GM19463 (cell line): ENCODE measurements around the gene RAPSN.

Source experiments
- ATAC-seq: cut with Tn5 transposase; IDR thresholded peaks from one replicate; pipeline ENCODE4 v1.9.1; 2021; ENCODE audit warnings: mild to moderate bottlenecking, moderate library complexity; ENCODE audit not compliant: unreplicated experiment

The RAPSN gene

DNA sequence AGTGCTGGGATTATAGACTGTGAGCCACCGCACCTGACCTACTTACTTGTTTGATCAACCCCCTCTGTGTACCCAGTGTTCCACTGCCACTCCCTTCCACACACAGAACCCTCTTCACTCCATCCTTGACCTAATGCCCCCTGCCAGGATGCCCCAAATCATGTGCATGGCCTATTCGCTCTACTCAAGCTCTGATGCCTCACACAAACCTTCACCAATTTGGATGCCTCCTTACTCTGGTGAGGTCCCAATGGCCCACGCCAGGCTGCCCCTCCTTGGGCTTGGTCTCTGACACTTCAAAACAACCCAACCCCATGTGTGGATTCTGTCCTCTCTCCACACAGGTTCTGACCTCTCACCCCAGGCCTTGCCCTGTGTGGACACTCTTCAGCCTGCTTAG is 13.2 kb downstream of the RAPSN start:
- ATAC-seq, result no peak

DNA sequence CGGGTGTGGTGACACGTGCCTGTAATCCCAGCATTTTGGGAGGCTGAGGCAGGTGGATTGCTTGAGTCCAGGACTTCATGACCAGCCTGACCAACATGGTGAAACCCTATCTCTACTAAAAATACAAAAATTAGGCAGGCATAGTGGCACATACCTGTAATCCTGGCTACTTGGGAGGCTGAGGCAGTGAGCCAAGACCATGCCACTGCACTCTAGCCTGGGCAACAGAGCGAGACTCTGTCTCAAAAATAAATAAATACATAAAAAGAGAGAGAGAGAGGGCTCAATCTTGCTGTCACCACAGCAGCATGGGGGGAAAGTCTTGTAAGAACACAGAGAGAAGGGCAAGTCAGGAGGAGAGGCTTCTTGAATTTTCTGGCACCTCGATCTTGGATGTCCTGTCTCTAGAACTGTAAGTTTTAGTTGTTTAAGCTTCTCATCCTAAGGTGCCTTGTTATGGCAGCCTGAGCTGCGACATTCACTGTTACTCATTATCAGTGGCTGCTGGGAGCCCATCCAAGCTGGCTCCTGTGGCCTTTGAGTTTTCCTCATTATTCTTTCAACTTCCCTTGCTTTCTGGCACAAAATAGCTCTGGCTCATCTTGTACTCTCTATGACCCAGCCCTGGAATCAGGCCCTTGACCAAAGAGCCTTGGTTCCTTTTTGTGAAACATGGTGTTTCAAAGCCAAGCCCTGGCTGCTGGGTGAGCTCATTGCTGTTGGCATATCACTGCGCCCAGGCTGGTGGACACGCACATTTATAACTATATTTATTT is 14.7 kb downstream of the RAPSN start:
- no peak for ATAC-seq

DNA sequence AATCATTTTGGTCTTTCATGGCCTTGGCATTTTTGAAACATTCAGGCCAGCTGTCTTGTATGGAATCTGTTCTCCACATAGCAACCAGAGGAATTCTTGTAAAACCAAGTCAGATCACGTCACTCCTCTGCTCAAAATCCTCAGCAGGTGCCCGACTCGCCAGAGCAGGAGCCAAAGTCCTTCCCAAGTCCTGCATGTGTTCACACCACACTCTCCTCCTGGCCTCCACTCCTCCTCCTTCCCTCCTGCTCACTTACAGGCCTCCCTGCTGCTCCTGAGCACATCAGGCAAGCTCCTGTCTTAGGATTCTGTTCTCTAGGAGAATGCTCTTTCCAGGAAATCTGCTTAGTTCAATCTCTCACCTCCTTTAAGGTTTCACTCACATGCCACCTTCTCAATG is 15.8 kb downstream of the RAPSN start:
- no peak for ATAC-seq

DNA sequence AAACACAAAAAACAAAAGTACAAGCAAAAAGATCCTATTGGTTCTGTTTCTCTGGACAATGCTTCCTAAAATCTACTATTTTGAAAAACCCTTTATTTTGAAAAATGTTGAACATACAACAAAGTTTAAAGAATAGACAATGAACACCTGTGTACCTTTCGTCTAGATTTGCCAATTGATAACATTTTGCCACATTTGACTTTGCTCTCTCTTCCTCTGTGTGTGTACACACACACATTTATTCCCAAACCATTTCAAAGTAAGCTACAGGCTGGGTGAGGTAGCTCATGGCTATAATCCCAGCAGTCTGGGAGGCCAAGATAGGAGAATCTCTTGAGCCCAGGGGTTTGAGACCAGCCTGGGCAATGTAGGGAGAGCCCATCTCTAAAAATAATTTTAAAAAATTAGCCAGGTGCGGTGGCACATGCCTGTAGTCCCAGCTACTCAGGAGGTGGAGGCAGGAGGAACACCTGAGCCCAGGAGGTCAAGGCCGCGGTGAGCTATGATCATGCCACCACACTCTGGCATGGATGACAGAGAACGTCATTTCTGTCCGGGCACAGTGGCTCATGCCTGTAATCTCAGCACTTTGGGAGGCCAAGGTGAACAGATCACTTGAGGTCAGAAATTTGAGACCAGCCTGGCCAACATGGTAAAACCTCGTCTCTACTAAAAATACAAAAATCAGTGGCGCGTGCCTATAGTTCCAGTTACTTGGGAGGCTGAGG is 17.4 kb downstream of the RAPSN start:
- no peak for ATAC-seq

DNA sequence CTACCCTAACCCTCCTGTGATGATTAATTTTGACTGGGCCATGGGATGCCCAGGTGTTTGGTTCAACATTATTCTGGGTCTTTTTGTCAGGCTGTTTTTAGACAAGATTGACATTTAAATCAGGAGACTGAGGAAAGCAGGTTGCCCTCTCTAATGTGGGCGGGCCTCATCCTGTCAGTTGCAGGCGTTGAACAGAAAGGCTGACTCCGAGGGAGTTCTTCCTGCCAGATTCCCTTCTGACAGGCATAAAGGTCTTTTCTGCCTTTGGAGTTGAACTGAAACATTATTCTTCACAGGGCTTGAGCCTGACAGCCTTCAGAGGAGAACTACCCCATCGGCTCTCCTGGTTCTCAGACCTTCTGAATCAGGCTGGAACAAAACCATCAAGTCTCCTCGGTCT is 18.4 kb downstream of the RAPSN start:
- no peak for ATAC-seq

DNA sequence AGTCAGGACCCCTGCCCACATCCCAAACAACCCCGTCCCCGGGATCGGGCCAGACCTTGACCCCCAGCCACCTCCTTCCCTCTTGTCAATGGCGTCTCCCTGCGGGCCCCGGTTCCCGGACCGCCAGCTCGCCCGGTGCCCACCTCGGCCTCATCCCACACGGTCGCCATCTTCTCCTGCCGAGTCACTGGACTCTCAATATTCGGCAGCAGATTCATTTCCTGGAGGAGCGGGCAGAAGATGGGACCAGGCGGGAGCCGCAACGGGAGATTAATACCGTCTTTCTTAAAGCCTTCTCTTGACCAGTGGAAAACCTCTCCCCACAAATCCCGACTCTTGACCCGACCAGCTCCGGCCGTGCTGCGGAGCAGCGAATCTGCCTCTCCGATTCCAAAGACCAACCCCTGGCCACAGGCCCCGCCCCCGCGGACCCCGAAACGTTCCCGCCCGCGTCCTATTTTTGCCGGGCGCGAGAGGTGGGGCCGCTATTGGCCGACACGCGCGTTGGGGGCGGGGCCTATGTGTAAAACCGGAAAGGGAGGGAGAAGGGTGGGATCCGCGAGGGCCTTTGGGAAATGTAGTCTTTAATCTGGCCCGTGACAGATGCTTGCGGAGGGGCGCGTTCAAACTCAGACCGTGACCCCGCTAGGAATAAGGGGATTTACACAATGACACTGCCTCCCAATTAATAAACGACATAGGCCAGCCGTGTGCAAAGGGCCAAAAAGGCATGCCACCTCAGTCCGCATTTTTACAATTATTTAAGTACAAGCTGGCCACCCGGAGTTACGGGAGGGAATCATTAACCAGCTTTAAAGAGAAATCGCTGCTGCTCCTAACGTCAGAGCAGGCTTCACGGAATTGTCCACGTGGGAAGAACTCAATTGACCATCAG is 22.6 kb downstream of the RAPSN start, which contains the start of gene PSMC3:
Gene PSMC3 (minus strand): TSS at position 378 of the 895 bp plus-strand sequence. CDS start 160 bp downstream, at position 218.
- peak; percentile 91 for ATAC-seq

DNA sequence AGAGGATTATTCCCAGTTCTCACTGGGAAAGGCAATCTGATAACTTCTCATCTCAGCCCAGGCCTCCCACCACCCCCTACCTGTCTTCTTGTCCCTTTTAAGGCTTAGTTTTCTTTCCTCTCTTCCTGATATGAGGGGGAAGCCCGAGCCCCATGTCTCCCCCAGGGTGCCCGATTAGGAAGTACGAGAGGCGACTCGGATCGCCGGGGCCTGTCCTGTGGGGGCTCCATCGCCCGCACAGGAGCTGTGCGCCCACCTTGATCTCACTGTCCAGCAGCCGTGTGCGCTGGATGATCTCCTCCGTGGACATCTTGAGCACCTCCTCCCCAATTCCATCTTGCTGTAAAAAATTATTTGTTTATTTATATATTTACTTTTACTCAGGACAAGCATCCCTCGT is 23.3 kb downstream of the RAPSN start:
- no peak for ATAC-seq

DNA sequence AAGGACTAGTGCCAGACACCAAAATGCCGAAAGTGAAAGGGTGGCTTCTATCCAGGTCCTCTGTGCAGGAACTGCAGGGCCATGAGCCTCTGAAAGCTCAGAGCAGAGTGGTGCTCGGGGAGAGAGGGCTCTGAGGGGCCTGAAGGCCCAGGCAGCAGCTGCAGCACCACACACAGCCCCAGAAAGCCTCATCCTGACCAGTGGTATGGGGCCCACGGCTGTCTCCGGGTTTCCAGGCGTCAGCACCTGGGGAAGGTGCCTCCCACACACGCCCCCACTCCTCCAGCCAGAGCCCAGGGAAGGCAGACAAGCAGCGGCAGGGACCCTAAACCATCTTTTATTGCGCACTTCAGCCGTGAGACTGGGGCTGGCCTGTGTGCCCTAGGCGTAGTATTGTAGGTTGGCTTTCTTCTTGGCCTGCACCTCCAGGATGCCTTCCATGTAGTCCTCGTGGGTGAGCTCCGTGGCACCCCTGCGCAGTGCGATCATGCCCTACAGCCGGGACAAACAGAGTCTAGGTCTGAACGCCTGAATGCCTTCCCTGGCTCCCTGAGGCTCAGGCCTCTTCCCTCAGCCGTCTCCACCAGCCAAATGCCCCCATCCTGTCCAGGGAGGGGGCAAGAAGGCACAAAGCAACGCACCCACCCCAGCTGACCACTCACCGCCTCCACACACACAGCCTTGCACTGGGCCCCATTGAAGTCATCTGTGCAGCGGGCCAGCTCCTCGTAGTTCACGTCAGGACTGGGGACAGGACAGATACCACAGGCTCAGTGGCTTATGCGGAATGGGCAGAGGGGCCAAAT is 30.3 kb downstream of the RAPSN start:
- no peak for ATAC-seq

DNA sequence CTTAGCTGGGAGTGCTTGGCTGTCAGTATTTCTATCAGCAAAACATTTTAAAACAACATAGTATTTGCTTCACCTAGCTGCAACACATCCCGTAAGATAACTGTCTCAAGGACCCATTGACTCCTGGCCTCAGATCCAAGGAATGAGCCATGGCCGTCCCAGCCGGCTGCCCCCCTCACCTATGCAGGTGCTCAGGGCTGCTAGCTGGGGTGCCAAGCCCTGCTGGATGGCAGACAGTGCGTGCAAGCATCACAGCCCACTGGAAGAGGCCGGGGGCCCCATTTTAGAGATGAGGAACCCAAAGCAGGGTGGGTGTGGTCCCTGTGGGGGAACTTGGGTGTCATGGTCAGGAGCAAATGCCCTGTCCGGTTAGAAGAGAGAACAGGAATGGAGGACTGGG is 31.2 kb downstream of the RAPSN start:
- no peak for ATAC-seq

DNA sequence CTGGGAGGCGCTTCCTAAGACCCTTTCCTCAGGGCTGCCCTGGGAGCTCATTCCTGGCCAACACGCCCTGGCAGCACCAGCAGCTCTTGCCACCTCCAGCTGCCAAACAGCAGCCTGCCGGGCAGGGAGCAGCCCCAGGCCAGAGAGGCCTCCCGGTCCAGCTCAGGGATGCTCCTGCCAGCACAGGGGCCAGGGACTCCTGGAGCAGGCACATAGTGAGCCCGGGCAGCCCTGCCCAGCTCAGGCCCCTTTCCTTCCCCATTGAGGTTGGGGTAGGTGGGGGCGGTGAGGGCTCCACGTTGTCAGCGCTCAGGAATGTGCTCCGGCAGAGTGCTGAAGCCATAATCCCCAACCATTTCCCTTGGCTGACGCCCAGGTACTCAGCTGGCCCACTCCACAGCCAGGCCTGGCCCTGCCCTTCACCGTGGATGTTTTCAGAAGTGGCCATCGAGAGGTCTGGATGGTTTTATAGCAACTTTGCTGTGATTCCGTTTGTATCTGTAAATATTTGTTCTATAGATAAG is 32.9 kb downstream of the RAPSN start:
- no peak for ATAC-seq

DNA sequence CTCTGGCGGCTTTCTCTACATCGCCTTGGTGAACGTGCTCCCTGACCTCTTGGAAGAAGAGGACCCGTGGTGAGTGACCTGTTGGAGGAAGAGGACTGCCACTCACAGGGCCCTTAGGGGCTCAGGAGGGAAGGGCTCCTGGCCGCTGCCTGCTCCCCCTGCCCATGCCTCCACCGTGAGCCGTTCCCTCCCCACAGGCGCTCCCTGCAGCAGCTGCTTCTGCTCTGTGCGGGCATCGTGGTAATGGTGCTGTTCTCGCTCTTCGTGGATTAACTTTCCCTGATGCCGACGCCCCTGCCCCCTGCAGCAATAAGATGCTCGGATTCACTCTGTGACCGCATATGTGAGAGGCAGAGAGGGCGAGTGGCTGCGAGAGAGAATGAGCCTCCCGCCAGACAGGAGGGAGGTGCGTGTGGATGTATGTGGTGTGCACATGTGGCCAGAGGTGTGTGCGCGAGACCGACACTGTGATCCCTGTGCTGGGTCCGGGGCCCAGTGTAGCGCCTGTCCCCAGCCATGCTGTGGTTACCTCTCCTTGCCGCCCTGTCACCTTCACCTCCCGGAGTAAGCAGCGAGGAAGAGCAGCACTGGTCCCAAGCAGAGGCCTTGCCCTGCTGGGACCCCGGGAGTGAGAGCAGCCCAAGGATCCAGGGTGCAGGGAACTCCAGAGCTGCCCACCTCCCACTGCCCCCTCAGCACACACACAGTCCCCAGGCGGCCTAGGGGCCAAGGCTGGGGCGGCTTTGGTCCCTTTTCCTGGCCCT is 33.7 kb downstream of the RAPSN start:
- ATAC-seq, result no peak

DNA sequence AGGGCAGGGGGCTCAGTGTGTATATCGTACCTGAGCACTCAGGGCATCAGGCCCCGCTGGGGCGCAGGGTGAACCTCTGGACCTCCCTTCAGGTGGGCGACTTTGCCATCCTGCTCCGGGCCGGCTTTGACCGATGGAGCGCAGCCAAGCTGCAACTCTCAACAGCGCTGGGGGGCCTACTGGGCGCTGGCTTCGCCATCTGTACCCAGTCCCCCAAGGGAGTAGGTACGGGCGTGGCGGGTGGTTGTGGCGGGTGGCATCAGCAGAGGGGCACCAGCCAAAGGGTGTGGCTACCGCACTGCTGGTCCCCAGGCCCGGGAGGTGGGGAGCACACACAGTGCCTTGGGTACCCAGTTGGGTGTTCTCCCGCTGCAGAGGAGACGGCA is 34.3 kb downstream of the RAPSN start:
- no peak for ATAC-seq

DNA sequence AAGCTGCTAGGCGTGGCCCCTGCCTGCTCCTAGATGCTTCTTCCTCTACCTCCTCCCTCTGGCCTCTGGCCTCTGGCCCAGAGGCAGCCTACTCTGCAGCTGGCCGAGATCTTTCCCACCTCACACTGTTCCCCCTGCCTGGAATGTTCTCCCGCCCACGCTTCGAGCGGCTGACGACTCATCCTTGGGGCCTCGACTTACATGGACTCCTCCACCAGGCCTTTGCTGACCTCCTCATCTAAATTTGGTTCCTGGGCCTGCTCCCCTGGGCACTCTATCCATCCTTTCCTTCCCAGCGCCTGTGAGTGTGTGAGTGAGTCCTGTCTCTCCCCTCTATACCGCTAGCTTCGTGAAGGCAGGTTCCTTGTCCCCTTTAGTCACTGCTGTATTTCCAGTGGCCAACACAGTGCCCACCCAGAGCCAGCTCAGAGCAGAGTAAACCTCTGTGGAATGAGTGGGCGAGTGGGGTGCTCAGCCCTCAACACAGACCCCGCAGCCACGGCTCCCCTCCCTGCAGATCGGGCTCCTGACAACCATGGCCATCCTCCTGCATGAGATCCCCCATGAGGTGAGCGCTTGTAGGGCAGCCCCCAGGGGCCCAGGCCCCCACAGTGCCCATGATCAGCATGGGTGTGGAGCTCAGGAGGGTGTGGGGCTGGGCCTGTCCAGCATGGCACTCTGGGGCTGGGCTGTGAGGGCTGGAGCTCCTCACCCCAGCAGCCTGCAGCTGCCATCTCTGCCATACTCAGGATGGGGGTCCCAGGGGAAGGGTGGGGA is 34.8 kb downstream of the RAPSN start:
- no peak for ATAC-seq

DNA sequence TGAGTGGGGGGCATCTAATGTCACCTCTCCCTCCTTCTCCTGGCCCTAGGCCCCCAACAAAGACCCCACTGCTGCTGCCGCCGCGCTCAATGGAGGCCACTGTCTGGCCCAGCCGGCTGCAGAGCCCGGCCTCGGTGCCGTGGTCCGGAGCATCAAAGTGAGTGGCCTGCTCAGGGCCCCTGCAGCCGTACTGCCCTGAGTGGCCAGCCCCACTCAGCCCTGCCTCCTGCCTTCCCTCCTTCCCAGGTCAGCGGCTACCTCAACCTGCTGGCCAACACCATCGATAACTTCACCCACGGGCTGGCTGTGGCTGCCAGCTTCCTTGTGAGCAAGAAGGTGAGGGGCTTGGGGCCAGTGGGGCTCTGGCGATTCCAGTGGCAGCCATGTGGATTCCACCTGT is 35.6 kb downstream of the RAPSN start:
- ATAC-seq, result no peak

DNA sequence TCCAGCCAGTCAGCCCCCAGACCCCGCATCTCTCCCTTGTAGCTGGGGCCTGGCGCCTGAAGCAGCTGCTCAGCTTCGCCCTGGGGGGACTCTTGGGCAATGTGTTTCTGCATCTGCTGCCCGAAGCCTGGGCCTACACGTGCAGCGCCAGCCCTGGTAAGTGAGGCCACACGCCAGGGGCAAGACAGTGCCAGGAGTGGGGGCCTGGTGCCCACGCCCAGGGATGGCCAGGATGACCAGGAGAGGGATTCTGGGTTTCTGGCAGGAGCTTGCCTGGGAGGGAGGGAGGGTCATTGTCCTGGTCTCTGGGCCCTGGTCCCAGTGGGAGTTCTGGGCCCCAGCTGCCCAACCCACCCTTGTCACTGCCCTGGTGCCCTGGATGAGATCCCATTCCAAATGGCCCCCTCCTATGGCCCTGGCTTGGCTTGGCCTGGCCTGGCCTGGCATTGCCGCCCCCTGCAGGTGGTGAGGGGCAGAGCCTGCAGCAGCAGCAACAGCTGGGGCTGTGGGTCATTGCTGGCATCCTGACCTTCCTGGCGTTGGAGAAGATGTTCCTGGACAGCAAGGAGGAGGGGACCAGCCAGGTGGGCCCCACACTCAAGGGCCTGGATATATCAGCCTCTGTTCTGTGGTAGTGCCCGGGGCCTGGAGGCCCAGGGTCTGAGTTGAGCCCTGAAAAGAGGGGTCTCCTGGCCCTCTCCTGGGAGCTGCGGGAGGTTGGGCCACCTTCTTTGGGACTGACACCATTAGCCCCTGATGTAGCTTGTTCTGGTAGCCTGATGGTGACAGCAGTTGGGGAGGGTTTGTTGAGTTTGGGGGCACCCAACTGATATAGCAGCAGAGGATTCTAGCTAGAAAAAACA is 36.8 kb downstream of the RAPSN start:
- no peak for ATAC-seq

DNA sequence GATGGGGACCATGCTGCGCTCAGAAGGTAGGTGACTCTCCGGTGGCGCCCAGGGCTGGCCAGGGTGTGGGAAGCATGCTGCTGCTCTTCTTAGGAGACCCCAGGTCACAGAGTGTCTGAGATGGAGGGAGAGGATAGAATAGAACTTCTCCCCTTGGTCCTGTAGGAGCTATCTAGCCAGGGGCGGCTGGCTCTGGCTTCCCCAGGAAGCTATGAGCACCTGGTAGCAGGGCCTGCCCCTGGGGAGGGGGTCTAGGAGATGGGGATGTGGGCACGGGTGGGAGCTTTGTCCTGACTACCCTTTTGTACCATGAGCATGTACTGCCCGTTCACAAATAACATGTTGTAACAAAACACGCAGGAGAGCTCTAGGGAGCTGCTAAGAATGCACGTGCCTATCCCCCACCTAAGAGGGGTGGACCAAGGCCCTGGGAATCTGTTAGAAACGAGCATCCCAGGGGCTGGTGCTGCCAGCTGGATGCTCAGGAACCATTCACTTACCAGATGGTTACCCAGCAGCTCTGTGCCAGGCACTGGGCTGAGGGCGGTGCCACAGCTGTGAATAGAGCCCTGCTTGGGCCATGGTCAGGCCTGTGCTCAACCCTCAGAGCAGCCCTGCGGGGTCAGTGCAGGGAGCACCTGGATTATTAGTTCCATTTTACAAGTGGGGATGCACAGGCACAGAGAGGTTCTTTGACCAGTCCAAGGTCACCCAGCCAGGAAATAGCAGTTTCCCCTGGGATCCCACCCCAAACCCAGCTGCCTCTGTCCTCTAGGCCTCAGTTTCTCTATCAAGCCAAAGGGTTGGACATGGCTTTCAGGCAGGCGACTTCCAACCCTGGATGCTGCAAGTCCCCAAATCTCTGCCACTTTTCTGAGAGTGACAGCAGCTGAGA is 38.3 kb downstream of the RAPSN start:
- ATAC-seq, result no peak
